A549 (cell line): Measurements from ENCODE around the gene RNASEH2C. TPM values are rescaled to one million over a fixed set of nuclear protein-coding genes. Genes with fewer than 3 reads are reported as not detected.
A peak's percentile ranks its signal among the peaks of the same experiment; 100 is the strongest.

Experiments used
- ATAC-seq, 2 experiments: fragments of 200-7000 bp in 1 of 2; fragments of >200 bp in 1 of 2; cut with Nextera tagmentation in 1 of 2; cut with Tn5 transposase in 1 of 2; 3 replicates each; pipeline versions ENCODE4 v1.8.0 to v1.9.1; 2018 to 2020; ENCODE audit warnings: mild to moderate bottlenecking in 1 of 2, moderate library complexity in 1 of 2
- CTCF ChIA-PET: fragments of 300-600 bp; sonication (Branson Sonifier 250); formaldehyde crosslinking; extraction: SDS; loops from one replicate; lab custom pipeline; 2021; ENCODE audit warnings: antibody characterized with exemption, inconsistent platforms; lab: Yijun Ruan, JAX
- POLR2A ChIA-PET: fragments of 350-600 bp; formaldehyde crosslinking; extraction: SDS; loops from one replicate; lab custom pipeline; 2021; ENCODE audit warnings: antibody characterized with exemption, inconsistent platforms; lab: Yijun Ruan, JAX
- DNase-seq, 2 experiments: peaks; one replicate each; pipeline versions ENCODE4 v3.0.0 to v3.0.0-alpha.2; 2011 to 2016; ENCODE audit warnings: low read depth in 1 of 2, low spot score in 1 of 2
- FAIRE-seq: peaks from 2 replicates; lab custom pipeline; 2011; peaks lifted over from hg19 to GRCh38; lab: Jason Lieb, UNC
- H3K27ac ChIP-seq, 2 experiments: fragments of >200 bp; sonication (Bioruptor Twin); formaldehyde crosslinking; 3 replicates each; pipeline ENCODE4 v1.5.1; 2016 to 2017
- H3K4me1 ChIP-seq: fragments of >200 bp; sonication (Bioruptor Twin); formaldehyde crosslinking; 3 replicates; pipeline ENCODE4 v1.6.1; 2016
- H3K4me2 ChIP-seq: fragments of >200 bp; sonication (Bioruptor Twin); formaldehyde crosslinking; 3 replicates; pipeline ENCODE4 v1.6.1; 2016
- H3K4me3 ChIP-seq: fragments of >200 bp; sonication (Bioruptor Twin); formaldehyde crosslinking; 3 replicates; pipeline ENCODE4 v1.5.1; 2016
- H3K9me3 ChIP-seq: fragments of >200 bp; sonication (Bioruptor Twin); formaldehyde crosslinking; 3 replicates; pipeline ENCODE4 v1.6.1; 2016
- ATOH8 ChIP-seq: fragments of 250-450 bp; sonication (Bioruptor Pico); IDR thresholded peaks from 2 replicates; pipeline ENCODE4 v1.5.0; 2020; ENCODE audit warnings: low read depth, mild to moderate bottlenecking, moderate library complexity
- BCL3 ChIP-seq: fragments of >200 bp; sonication (Bioruptor Twin); formaldehyde crosslinking; IDR thresholded peaks from 3 replicates; pipeline ENCODE4 v1.6.1; 2016
- CBX2 ChIP-seq: fragments of 200-600 bp; sonication (generic); IDR thresholded peaks from 2 replicates; pipeline ENCODE4 v1.6.1; 2016; ENCODE audit warnings: low read depth, mild to moderate bottlenecking, borderline replicate concordance
- CEBPB ChIP-seq, 2 experiments: fragments of >200 bp in 1 of 2; sonication (Bioruptor Twin) in 1 of 2; formaldehyde crosslinking in 1 of 2; IDR thresholded peaks; 2 replicates each; pipeline ENCODE4 v1.6.1; 2012 to 2016
- CHD4 ChIP-seq: fragments of 200-600 bp; sonication (generic); IDR thresholded peaks from 2 replicates; pipeline ENCODE4 v1.6.1; 2016; ENCODE audit warnings: antibody characterized with exemption, mild to moderate bottlenecking, borderline replicate concordance
- ELK1 ChIP-seq: fragments of 150-350 bp; IDR thresholded peaks from 2 replicates; pipeline ENCODE4 v1.6.1; 2014; ENCODE audit warnings: low read depth, mild to moderate bottlenecking, low read length
- EP300 ChIP-seq, 2 experiments: fragments of >200 bp; sonication (Bioruptor Twin); formaldehyde crosslinking; IDR thresholded peaks; 2 replicates in 1 of 2; 3 replicates in 1 of 2; pipeline ENCODE4 v1.6.1; 2016 to 2017
- FOXS1 ChIP-seq: fragments of 250-450 bp; sonication (Bioruptor Pico); IDR thresholded peaks from 2 replicates; pipeline ENCODE4 v1.5.0; 2020; ENCODE audit warnings: mild to moderate bottlenecking, moderate library complexity
- GATA3 ChIP-seq: IDR thresholded peaks from 2 replicates; pipeline ENCODE4 v1.6.1; 2012; ENCODE audit warnings: borderline replicate concordance
- HDAC2 ChIP-seq: fragments of 200-600 bp; sonication (generic); IDR thresholded peaks from 2 replicates; pipeline ENCODE4 v1.6.1; 2016
- HES2 ChIP-seq: fragments of >200 bp; sonication (Bioruptor Twin); formaldehyde crosslinking; IDR thresholded peaks from 2 replicates; pipeline ENCODE4 v1.6.1; 2016
- HOXA7 ChIP-seq: fragments of 250-450 bp; sonication (Bioruptor Pico); IDR thresholded peaks from 2 replicates; pipeline ENCODE4 v1.5.0; 2020; ENCODE audit warnings: mild to moderate bottlenecking, moderate library complexity
- HOXB13 ChIP-seq: fragments of 250-450 bp; sonication (Bioruptor Pico); IDR thresholded peaks from 2 replicates; pipeline ENCODE4 v1.5.0; 2020; ENCODE audit warnings: low read depth, mild to moderate bottlenecking, moderate library complexity
- JUNB ChIP-seq: fragments of >200 bp; sonication (Bioruptor Twin); formaldehyde crosslinking; IDR thresholded peaks from 2 replicates; pipeline ENCODE4 v1.6.1; 2016
- KDM1A ChIP-seq: fragments of 200-600 bp; sonication (generic); IDR thresholded peaks from 2 replicates; pipeline ENCODE4 v1.6.1; 2016; ENCODE audit warnings: low read depth, mild to moderate bottlenecking
- MAFK ChIP-seq: fragments of 450-650 bp; IDR thresholded peaks from 2 replicates; pipeline ENCODE4 v1.6.1; 2014; ENCODE audit not compliant: partially characterized antibody
- MYC ChIP-seq: IDR thresholded peaks from 2 replicates; pipeline ENCODE4 v1.6.1; 2012; ENCODE audit warnings: mild to moderate bottlenecking, inconsistent platforms, low read length, improper control_type of control experiment, borderline replicate concordance
- NFE2L2 ChIP-seq: fragments of 150-350 bp; conservative IDR thresholded peaks from 2 replicates; pipeline ENCODE4 v1.6.1; 2014; ENCODE audit warnings: low read length
- NPAS2 ChIP-seq: fragments of 250-450 bp; sonication (Bioruptor Pico); IDR thresholded peaks from 2 replicates; pipeline ENCODE4 v1.8.0; 2022; ENCODE audit warnings: mild to moderate bottlenecking, moderate library complexity, borderline replicate concordance
- PBX3 ChIP-seq: IDR thresholded peaks from 2 replicates; pipeline ENCODE4 v1.6.1; 2012
- RAD21 ChIP-seq, 2 experiments: fragments of >200 bp in 1 of 2; sonication (Bioruptor Twin) in 1 of 2; formaldehyde crosslinking in 1 of 2; IDR thresholded peaks in 1 of 2; conservative IDR thresholded peaks in 1 of 2; 2 replicates in 1 of 2; 3 replicates in 1 of 2; pipeline ENCODE4 v1.6.1; 2012 to 2018; ENCODE audit warnings: inconsistent platforms in 1 of 2
- RCOR1 ChIP-seq: fragments of 150-350 bp; IDR thresholded peaks from 2 replicates; pipeline ENCODE4 v1.6.1; 2014; ENCODE audit warnings: antibody characterized with exemption, low read length, low read depth
- RFX5 ChIP-seq: fragments of 450-650 bp; IDR thresholded peaks from 2 replicates; pipeline ENCODE4 v1.7.1; 2014; ENCODE audit warnings: antibody characterized with exemption, mild to moderate bottlenecking, moderate library complexity
- TFCP2L1 ChIP-seq: fragments of 250-450 bp; sonication (Bioruptor Pico); IDR thresholded peaks from 2 replicates; pipeline ENCODE4 v1.5.0; 2021; ENCODE audit warnings: mild to moderate bottlenecking
- ZSCAN20 ChIP-seq: fragments of 250-450 bp; sonication (Bioruptor Pico); IDR thresholded peaks from 2 replicates; pipeline ENCODE4 v1.8.0; 2022; ENCODE audit warnings: mild to moderate bottlenecking, moderate library complexity
- WGBS: methylation state at CpG from one replicate; pipeline ENCODE4 v1.1.6; 2017; ENCODE audit errors: missing lambda C conversion rate; 5-methylcytosine and 5-hydroxymethylcytosine counted together
- polyA plus RNA-seq, 4 experiments: library from polyadenylated mRNA; depleted of rRNA in 3 of 4; stranded (reverse); fragments of >200 nt; fragmentation: RNase III in 1 of 4; extraction: RNeasy Plus Mini Kit Qiagen cat#74134 plus additional on column Dnase treatment in 1 of 4; gene quantifications; 2 replicates in 3 of 4; 3 replicates in 1 of 4; pipeline ENCODE4 v1.2.3, GENCODE V29; 2011 to 2017

Gene RNASEH2C
- polyA plus RNA-seq, 2 of the 4 experiments (the other 2 are of a cell fraction) = 15.1 to 36.9 TPM

- H3K27ac ChIP-seq = no peak overlapping the region
- ATAC-seq (no peak), FAIRE-seq (no peak)
- ChIA-PET CTCF (interaction anchor here (2.0 to 9.1 kb wide), 2 partner anchors 58 to 162 kb away, joined by 6 to 65 read pairs; partner anchors contain the start of gene AP5B1), POLR2A (no interaction called here)
- H3K4me1 ChIP-seq = peaks cover 9% of the 10 kb centered on the region
- H3K4me3 ChIP-seq = no peak overlapping the region
- WGBS = 81% methylated on average over 1 of the region's 1 CpG
- H3K9me3 ChIP-seq = no peaks in the 10 kb centered on the region
- no peak overlapping the region for H3K4me2 ChIP-seq
- TF ChIP-seq CEBPB (IDR thresholded peaks at IDR 0.05) (no peak), ATOH8 (no peak), KDM1A (no peak), BCL3 (no peak), PBX3 (no peak), JUNB (no peak), ELK1 (no peak), CBX2 (no peak), ZSCAN20 (CRISPR knock-in tag) (no peak), CHD4 (no peak), GATA3 (no peak), MAFK (no peak), HDAC2 (no peak), TFCP2L1 (CRISPR knock-in tag) (no peak), EP300 (IDR thresholded peaks at IDR 0.05) (no peak), RFX5 (no peak)
- TF ChIP-seq, all 56 proteins: peak for 0
- DNase-seq = no peak
These were observed 1.7 kb upstream of the RNASEH2C start for GRCh38 chr11:65722261-65722660.

- DNase-seq (no peak), FAIRE-seq (no peak), ATAC-seq (peak; percentile 48 to 51)
- Histone ChIP-seq H3K4me1 (peaks cover 9% of the 10 kb centered on the region), H3K9me3 (no peaks in the 10 kb centered on the region), H3K27ac (peak overlapping the region; percentile 77 to 96), H3K4me2 (peak overlapping the region; percentile 96), H3K4me3 (peak overlapping the region; percentile 67)
- CTCF ChIA-PET = interaction anchor here (0.8 to 9.1 kb wide), 11 partner anchors 8 to 303 kb away, joined by 3 to 65 read pairs (median 5); partner anchors contain the start of genes AP5B1, KAT5 and MUS81
- no peak for TF ChIP-seq PBX3
- TF ChIP-seq HOXB13 (CRISPR knock-in tag) = no peak
- TF ChIP-seq NFE2L2 = no peak
- no peak for TF ChIP-seq MYC
- no peak for TF ChIP-seq RAD21 (conservative IDR thresholded peaks at IDR 0.05 in 1 of 2, IDR thresholded peaks at IDR 0.05 in 1 of 2)
- no peak for TF ChIP-seq GATA3
- no peak for TF ChIP-seq HOXA7 (CRISPR knock-in tag)
- TF ChIP-seq HES2 = no peak
- TF ChIP-seq NPAS2 (CRISPR knock-in tag) = no peak
- TF ChIP-seq RCOR1 = no peak
- no peak for TF ChIP-seq FOXS1 (CRISPR knock-in tag)
- POLR2A ChIA-PET = interaction anchor here (1.5 to 2.7 kb wide), 5 partner anchors 8 to 168 kb away, joined by 4 to 29 read pairs (median 7); partner anchors contain the start of genes AP5B1, CFL1, FIBP and KAT5
- 26% methylated on average over 14 of the region's 17 CpGs for WGBS
These were observed 757 bp downstream of the RNASEH2C start for GRCh38 chr11:65719871-65720210.
